Mucosa of stomach (tissue), 1 donor: ENCODE measurements around the gene RGS3.
A peak's percentile ranks its signal among the peaks of the same experiment; 100 is the strongest.
"Not testable (repeated sequence)": the region's sequence is repeated elsewhere in the genome, so short reads cannot be mapped to it uniquely, and the experiment has no call there.

Experiments used
- H3K27me3 ChIP-seq: one replicate; pipeline ENCODE4 v1.7.0; 2013; ENCODE audit warnings: mild to moderate bottlenecking, low read length; ENCODE audit not compliant: control insufficient read depth, insufficient read depth
- H3K36me3 ChIP-seq: one replicate; pipeline ENCODE4 v1.7.0; 2013; ENCODE audit warnings: low read length; ENCODE audit not compliant: control insufficient read depth, insufficient read depth
- H3K4me1 ChIP-seq: one replicate; pipeline ENCODE4 v1.7.0; 2013; ENCODE audit warnings: mild to moderate bottlenecking, low read length; ENCODE audit not compliant: control insufficient read depth, insufficient read depth
- H3K4me3 ChIP-seq: one replicate; pipeline ENCODE4 v1.7.0; 2013; ENCODE audit warnings: low read length
- H3K9ac ChIP-seq: one replicate; pipeline ENCODE4 v1.7.0; 2013; ENCODE audit warnings: mild to moderate bottlenecking, low read length, moderate library complexity
- H3K9me3 ChIP-seq: one replicate; pipeline ENCODE4 v1.7.0; 2013; ENCODE audit warnings: mild to moderate bottlenecking, low read length, moderate library complexity; ENCODE audit not compliant: control insufficient read depth
- donor health status: Pancreatic carcinoma.

The RGS3 gene

DNA sequence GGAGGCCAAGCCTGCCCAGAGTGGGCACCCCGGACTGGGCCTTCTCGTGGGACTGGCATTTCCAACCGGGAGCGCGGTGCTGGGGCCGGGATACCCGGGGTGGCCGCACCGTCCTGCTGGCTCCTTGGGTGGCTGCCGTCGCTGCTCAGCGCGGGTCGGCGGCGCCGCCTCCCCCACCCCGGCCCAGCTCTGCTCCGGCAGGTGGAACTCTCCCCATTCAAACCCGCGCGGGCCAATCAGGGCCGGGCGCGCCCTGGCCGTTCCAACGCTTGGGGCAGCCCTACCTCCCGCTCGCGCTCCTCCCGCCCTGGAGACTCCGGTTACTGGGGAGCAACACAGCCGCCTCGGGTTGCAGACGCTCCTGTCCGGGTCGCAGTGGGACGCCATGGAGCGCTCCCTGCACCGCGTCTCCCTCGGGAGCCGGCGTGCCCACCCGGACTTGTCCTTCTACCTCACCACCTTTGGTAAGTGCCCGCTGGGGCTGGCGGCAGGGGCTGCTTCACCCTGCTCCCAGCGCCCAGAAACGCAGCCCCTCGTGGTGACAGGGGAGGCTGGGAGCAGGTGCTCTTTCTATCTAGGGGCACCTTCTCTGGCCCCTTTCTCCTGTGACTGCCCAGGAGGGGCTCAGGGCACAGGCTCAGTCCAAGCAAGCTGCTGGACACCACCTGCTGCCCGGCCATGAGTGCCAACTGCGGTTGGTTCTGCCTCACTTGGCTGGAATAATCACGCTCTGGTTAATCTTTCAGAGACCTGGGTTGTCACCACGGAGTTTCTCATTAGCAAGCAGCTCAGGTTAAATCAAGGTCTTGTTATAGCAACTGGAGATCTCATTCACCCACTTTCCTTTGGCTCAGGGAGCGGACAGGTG lies at the start of gene RGS3:
Gene RGS3 (plus strand): TSS at position 310 of the 868 bp plus-strand sequence. CDS start 76 bp downstream, at position 386.
- no peaks in the 10 kb centered on the region for H3K36me3 ChIP-seq
- no peaks in the 10 kb centered on the region for H3K9me3 ChIP-seq
- H3K9ac ChIP-seq: peak within 1 kb of the TSS; percentile 79
- H3K4me3 ChIP-seq: peak within 1 kb of the TSS; percentile 27
- peaks cover 16% of the 10 kb centered on the region for H3K4me1 ChIP-seq
- H3K27me3 ChIP-seq: no peaks in the 10 kb centered on the region

DNA sequence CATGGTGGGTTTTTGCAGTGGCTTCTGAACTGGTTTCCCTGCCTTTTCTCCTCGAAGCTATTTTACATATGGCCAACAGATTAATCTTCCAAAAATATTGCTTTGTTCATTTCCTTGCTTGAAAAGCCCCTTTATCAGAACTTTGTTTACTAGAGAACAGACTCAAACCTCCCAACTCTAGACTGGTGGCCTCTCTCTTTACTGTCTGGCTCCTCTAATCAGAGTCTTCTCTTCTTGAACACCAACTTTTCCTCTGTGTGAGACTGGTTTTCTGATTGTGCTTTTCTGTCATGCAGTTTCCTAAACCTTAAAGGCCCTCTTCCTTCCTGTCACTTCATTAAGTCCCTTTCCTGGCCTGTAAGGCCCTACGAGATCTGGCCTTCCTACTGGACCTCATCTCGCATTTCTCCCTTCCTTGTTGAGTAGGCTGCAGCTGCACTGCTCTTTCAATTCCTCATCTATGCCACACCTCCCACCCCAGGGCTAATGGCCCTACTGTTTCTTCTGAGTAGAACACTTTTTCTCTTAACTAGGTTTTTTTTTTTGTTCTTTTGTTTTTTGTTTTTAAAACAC lies 47.3 kb upstream of the RGS3 start:
- no peaks in the 10 kb centered on the region for H3K4me1 ChIP-seq
- no peaks in the 10 kb centered on the region for H3K27me3 ChIP-seq
- no peak overlapping the region for H3K9ac ChIP-seq
- no peaks in the 10 kb centered on the region for H3K36me3 ChIP-seq
- no peaks in the 10 kb centered on the region for H3K9me3 ChIP-seq
- no peak overlapping the region for H3K4me3 ChIP-seq

DNA sequence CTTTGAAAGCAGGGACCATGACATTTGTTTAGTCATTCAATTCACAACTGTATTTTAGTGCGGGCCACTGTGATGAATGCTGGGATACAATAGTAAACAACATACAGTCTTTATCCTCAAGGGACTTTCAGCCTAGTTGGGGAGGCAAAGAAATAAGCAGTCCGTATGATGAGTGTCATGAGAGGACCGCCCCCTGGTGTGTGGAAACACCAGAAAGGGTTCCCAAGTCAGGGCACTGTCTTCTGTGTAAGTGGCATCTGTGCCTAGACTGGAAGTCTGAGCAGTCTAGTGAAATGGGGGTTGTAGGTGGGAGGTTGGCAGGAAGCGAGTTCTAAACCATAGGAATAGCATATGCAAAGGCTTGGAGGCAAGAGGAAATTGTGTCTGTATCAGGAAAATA lies 46.2 kb upstream of the RGS3 start:
- H3K27me3 ChIP-seq: no peaks in the 10 kb centered on the region
- H3K36me3 ChIP-seq: no peaks in the 10 kb centered on the region
- H3K4me3 ChIP-seq: no peak overlapping the region
- no peaks in the 10 kb centered on the region for H3K4me1 ChIP-seq
- no peak overlapping the region for H3K9ac ChIP-seq
- no peaks in the 10 kb centered on the region for H3K9me3 ChIP-seq

DNA sequence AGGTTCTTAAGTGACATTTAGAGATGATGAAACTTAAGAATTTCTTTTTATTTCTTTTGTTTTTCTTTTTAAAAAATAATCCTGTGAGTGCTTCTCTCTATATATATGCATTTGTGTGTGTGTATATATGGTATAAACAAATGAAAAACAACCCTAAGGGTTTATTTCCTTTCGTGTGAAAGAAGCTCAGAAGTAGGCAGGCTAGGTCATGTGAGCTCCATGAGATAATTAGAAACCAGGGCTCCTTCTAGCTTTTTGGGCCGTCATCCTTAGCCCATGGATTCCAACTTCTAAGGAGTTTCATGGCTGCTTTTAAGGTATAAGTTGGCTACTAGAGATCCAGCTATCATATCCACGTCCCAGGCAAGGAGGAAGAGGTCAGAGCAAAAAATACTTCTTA lies 41.8 kb upstream of the RGS3 start:
- Histone ChIP-seq H3K4me1 (no peaks in the 10 kb centered on the region), H3K4me3 (no peak overlapping the region), H3K36me3 (no peaks in the 10 kb centered on the region), H3K27me3 (no peaks in the 10 kb centered on the region), H3K9me3 (no peaks in the 10 kb centered on the region), H3K9ac (no peak overlapping the region)

DNA sequence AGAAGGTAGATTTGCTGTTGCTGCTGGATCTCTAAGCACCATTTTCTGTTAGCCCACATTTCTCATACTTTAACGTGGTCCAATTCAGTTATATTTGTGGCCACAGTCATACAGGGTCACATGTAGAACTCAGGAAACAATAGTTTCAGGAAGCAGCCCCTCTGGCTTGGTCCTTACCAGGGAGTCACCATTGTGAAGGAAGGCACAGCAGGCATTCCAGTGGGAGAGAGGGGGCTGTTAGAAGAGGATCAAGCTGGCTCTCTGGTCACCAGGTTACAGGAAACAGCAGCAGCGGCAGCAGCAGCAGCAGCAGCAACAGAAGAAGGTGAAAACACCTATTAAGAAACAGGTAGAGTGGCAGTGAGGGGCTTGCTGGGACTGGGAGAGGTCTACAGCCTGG lies 38.5 kb upstream of the RGS3 start:
- Histone ChIP-seq H3K9ac (no peak overlapping the region), H3K4me1 (no peaks in the 10 kb centered on the region), H3K4me3 (no peak overlapping the region), H3K27me3 (no peaks in the 10 kb centered on the region), H3K36me3 (no peaks in the 10 kb centered on the region), H3K9me3 (no peaks in the 10 kb centered on the region)

DNA sequence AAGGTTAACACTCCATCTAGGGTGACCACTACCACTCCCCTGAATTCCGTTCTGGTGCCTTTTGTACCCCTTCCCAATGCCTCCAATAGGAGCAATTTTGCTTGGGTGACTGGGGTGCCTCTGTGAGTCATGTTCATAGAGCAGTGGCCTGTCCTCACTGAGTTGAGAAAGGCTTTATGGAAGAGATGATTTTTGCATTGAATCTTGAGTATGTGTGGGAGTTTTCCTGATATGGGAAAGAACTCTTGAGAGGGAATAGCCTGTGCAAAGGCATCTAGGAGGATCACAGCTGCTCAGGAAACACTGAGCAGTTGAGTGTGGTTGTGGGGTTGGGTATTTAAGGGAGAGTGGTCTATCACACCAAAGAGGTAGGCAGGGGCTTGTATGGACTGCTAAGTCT lies 36.8 kb upstream of the RGS3 start:
- no peak overlapping the region for H3K9ac ChIP-seq
- no peaks in the 10 kb centered on the region for H3K36me3 ChIP-seq
- no peak overlapping the region for H3K4me3 ChIP-seq
- H3K9me3 ChIP-seq: no peaks in the 10 kb centered on the region
- H3K27me3 ChIP-seq: no peaks in the 10 kb centered on the region
- no peaks in the 10 kb centered on the region for H3K4me1 ChIP-seq

DNA sequence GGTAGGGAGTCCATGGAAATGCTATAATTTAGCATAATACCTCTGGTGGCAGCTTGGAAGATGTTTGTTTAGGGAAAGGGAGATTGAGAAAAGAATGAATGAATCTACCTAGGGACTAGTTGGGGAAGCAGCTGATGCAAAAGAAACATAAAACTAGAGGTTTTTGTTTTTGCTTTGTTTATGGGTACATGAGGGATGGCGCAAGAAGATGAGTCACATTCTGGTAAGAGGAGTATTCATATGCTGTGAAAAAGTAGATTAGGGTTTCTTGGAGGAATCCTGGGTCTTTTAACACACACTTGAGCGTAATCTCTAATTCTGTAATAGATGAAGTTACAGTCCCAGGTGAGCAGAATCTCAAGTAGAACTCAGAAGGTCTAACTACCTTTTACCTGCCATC lies 35.9 kb upstream of the RGS3 start:
- no peak overlapping the region for H3K9ac ChIP-seq
- no peaks in the 10 kb centered on the region for H3K27me3 ChIP-seq
- H3K9me3 ChIP-seq: no peaks in the 10 kb centered on the region
- no peaks in the 10 kb centered on the region for H3K4me1 ChIP-seq
- H3K36me3 ChIP-seq: no peaks in the 10 kb centered on the region
- H3K4me3 ChIP-seq: no peak overlapping the region

DNA sequence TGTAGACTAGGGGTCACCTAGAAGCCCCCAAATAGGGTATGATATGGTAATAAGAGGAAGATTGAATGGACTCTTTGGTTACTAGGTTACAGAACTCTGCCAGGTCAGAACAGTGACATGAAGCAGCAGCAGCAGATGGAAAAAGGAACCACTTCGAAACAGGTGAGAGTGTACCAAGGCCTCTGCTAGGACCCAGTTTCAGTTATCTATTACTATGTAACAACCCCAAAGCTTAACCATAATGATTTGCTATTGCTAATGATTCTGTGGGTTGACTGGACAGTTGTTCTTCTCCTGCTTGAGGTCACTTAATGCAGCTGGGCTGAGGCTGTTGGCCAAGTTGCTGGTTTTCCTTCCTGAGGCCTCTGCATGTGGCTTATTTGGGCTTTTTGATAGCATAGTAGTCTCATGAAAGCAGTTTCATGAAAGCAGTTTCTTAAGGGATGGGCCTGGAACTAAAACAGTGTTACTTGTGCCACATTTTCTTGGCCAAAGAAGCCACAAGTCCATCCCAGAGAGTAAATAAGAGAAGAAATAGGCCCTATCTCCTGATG lies 35.4 kb upstream of the RGS3 start:
- Histone ChIP-seq H3K36me3 (no peaks in the 10 kb centered on the region), H3K9me3 (no peaks in the 10 kb centered on the region), H3K4me3 (no peak overlapping the region), H3K4me1 (no peaks in the 10 kb centered on the region), H3K9ac (no peak overlapping the region), H3K27me3 (no peaks in the 10 kb centered on the region)

DNA sequence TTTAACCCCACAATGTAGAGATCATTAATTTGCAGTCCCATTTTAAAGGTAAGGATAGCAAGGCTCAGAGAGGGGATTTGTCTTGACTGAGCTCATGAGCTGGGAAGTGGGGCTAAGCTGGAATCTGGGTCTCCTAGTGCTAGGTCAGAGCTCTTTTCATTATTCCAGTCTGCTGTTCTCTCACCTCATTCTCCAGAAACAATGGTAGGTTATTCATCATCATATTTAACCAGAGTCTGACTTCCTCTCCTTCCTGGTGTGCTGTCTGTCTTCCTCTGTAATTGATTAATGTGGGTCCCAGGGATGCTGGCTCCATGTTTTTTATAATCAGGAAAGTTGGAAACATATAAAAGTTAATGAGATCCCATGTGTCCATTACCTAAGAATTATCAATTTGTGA lies 32.3 kb upstream of the RGS3 start:
- H3K36me3 ChIP-seq: no peaks in the 10 kb centered on the region
- no peak overlapping the region for H3K4me3 ChIP-seq
- H3K9me3 ChIP-seq: no peaks in the 10 kb centered on the region
- H3K9ac ChIP-seq: no peak overlapping the region
- H3K4me1 ChIP-seq: no peaks in the 10 kb centered on the region
- no peaks in the 10 kb centered on the region for H3K27me3 ChIP-seq

DNA sequence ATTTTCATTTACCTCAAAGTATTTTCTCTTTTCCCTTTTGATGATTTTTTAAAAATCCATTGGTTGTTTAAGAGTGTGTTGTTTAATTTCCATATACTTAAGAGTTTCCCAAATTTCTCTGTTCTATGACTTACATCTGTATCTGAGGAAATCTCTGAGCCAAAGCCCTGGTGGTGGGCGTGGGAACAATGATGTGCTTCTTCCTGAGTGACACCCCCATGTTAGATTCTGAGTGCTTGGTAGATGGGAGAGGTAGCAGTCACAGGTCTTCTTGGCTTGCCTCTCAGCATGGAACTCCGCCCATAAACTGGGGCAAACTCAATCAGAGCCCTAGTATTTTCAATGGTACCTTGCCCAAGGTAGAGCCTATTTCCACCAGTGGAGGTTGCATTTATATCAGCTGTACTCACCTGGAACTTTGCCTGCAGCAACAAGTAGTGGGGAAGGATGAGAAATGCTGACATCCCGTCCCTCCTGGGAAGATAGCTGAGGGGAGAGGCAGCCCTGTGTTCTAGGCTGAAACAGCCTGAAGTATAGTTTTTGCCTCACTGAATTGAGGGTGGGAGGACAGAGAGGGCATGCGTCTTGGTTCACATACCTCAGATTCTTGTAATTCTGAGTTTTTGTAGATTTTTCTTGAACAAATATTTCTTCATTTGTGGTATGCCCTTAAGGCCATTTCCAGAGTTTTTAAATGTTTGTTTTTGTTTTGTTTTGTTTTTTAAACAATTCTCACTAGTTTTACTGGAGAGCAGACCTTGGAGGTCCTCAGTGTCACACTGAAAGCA lies 26.6 kb upstream of the RGS3 start:
- Histone ChIP-seq H3K4me3 (no peak overlapping the region), H3K36me3 (no peaks in the 10 kb centered on the region), H3K9ac (no peak overlapping the region), H3K4me1 (no peaks in the 10 kb centered on the region), H3K9me3 (no peaks in the 10 kb centered on the region), H3K27me3 (no peaks in the 10 kb centered on the region)

DNA sequence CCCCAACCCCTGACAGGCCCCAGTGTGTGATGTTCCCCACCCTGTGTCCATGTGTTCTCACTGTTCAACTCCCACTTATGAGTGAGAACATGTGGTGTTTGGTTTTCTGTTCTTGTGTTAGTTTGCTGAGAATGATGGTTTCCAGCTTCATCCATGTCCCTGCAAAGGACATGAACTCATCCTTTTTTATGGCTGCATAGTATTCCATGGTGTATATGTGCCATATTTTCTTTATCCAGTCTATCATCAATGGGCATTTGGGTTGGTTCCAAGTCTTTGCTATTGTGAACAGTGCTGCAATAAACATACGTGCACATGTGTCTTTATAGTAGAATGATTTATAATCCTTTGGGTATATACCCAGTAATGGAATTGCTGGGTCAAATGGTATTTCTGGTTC lies 25.8 kb upstream of the RGS3 start:
- H3K4me1 ChIP-seq, H3K4me3 ChIP-seq, H3K27me3 ChIP-seq, H3K9me3 ChIP-seq, H3K36me3 ChIP-seq, H3K9ac ChIP-seq: not testable (repeated sequence)

DNA sequence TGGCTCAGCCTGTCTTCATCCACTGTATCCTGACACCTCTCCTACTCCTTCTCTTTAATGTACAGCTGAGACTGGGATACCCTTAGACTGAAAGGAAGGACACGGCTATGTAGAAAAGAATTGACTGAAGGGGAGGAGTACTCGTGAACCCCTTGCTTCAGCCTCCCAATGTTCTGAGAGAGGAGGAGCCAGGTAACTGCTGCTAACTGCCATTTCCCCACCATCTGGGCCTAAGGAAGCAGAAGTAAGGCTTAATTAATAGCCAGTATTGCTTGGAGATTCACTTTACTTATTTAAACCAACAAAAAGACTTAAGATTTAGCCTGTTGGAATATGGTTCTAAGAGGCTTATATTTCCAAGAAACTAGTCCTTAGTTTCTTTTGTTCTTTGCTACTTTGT lies 18.8 kb upstream of the RGS3 start:
- no peak overlapping the region for H3K9ac ChIP-seq
- no peak overlapping the region for H3K4me3 ChIP-seq
- no peaks in the 10 kb centered on the region for H3K36me3 ChIP-seq
- no peaks in the 10 kb centered on the region for H3K27me3 ChIP-seq
- H3K9me3 ChIP-seq: no peaks in the 10 kb centered on the region
- no peaks in the 10 kb centered on the region for H3K4me1 ChIP-seq
